ENCODE results near the gene MFSD6L.

The MFSD6L gene

DNA sequence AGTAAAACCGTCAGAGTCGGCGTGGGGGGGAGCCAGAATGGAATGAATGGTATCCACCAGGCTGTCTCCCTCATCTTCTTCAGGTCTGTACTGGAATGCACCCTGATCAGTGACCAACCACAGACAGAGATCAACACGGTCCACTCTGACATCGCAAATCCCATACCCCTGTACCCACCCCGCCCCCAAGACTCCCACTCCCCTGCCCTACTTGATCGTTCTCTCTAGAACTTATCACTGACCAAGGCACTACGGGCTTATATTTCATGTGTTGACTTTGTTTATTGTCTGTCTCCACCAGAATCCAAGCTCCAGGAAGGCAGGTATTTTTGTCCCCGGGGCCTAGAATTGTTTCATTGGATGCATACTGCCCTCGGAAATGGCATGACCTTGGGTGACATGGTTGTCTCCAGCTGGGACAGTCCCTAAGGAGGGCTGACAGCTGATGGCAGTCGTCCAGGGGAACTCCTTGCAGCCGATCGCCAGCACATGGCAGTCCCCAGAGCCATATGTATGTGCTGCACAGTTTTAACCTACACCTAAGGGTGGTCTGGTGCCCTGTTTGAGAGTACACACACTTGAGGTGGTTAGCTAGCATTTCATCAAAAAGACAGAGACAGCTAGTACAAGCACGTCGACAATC lies 526 bp upstream of the MFSD6L start:
- TF ChIP-seq, protein P1, sequence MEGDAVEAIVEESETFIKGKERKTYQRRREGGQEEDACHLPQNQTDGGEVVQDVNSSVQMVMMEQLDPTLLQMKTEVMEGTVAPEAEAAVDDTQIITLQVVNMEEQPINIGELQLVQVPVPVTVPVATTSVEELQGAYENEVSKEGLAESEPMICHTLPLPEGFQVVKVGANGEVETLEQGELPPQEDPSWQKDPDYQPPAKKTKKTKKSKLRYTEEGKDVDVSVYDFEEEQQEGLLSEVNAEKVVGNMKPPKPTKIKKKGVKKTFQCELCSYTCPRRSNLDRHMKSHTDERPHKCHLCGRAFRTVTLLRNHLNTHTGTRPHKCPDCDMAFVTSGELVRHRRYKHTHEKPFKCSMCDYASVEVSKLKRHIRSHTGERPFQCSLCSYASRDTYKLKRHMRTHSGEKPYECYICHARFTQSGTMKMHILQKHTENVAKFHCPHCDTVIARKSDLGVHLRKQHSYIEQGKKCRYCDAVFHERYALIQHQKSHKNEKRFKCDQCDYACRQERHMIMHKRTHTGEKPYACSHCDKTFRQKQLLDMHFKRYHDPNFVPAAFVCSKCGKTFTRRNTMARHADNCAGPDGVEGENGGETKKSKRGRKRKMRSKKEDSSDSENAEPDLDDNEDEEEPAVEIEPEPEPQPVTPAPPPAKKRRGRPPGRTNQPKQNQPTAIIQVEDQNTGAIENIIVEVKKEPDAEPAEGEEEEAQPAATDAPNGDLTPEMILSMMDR (IDR thresholded peaks at IDR 0.05; ENCODE audit: control insufficient read depth, extremely low read depth, insufficient read depth), result no peak
- no peak overlapping the region; the same call in 1 of the 2 replicates for H3K4me3 ChIP-seq (ENCODE audit: low read depth, low read length)
- no peak for DNase-seq (ENCODE audit: low read depth)

DNA sequence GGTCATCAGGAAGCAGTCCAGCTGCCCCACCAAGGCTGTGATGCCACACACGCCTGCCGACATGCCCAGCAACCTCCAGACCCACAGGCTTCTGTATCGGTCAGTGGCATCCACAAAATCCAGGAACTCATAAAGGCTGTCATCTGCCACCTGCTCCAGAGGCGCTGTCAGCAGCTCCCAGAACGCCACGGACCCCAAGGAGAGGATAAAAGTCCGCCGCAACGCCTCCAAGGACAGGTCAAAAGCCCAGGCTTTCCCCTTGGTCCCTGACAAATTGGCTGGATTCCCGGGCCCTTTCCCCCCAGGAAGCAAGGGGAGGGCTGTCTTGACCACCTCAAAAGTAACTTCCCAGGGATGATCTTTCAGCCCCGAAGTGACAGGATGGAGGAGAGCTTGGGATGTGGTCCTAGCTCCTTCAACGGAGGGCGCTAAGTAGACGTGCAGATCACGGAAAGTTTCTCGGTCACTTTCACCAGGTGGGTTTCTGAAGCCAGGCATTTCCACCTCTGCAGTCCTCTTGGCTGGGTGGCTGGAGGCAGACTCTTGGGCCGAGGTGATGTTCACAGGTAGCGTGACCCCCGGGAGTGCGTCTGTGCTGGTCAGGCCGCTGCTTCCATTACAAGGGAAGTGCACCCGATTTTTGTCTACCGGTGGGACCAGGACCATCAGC lies 854 bp downstream of the MFSD6L start:
- no peak for DNase-seq (ENCODE audit: low read depth)
- TF ChIP-seq, protein P1 (IDR thresholded peaks at IDR 0.05; ENCODE audit: control insufficient read depth, extremely low read depth, insufficient read depth), result no peak
- H3K4me3 ChIP-seq (ENCODE audit: low read depth, low read length), result no peak overlapping the region

DNA sequence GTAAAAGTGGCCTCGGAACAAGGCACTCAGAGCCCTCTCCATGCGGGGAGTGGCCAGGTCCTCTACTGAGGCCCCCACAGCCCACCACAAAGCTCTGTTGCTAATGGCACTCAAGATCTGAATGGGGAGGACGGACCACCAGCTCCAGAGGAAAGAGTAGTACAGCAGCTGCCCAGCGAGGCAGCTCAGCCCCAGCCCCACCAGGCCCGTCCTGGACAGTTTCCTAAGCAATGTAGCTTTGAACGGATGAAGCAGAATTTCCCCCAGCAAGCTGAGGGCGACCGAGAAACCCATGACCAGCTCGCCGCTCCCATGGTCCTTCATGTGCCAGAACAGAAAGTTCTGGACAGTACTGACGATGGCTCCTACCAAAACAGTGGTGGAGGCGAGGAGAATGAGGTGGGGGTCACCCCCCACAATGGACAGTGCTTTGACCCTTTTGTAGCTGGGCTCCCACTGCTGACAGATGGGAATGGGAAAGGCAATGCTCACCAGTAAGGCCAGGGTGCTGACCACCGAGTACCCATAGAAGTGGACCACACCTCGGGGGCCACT lies 1.5 kb downstream of the MFSD6L start:
- TF ChIP-seq, protein P1 (IDR thresholded peaks at IDR 0.05; ENCODE audit: control insufficient read depth, extremely low read depth, insufficient read depth), result no peak
- no peak for DNase-seq (ENCODE audit: low read depth)
- H3K4me3 ChIP-seq (ENCODE audit: low read depth, low read length), result no peak overlapping the region

DNA sequence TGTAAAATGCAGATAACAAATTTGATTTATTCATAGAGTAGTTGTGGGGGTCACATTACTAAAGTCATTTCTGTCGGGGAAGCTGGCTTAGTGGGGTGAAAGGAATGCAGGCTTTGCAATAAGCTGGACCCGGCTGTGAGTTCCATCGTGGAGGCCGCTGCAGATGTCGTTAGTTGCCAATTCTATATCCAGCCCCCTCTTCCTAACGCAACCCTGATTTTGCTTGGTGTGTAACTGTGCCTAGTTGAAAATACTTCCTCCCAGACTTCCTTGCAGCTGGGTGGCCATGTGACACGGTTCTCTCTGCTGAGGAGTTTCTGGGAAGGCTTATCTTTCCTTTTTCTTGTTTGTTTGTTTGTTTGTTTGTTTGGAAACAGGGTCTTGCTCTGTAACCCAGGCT lies 4.5 kb downstream of the MFSD6L start:
- TF ChIP-seq, protein P1 (IDR thresholded peaks at IDR 0.05; ENCODE audit: control insufficient read depth, extremely low read depth, insufficient read depth), result no peak
- no peak for DNase-seq (ENCODE audit: low read depth)
- H3K4me3 ChIP-seq (ENCODE audit: low read depth, low read length), result no peak overlapping the region

DNA sequence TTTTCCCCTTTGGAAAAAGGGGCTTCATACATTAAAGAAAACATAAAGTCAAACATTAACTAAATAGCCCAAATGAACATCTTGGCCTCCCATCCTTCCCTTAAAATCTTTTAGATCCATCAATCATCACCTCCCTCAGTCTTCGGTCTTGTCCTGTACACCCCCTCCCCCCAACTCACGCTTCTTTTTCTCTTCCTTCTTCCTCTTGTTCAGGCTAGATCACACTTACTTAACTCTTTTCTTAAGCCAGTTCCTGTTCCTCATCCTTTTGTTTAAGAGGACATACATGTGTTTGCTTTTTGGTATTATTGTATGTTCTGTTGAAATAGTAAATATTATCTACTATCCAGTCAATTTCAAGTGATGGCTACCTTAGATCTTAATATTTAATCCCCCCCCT lies 5.5 kb downstream of the MFSD6L start:
- DNase-seq (ENCODE audit: low read depth), result no peak
- TF ChIP-seq, protein P1 (IDR thresholded peaks at IDR 0.05; ENCODE audit: control insufficient read depth, extremely low read depth, insufficient read depth), result no peak
- H3K4me3 ChIP-seq (ENCODE audit: low read depth, low read length), result no peak overlapping the region

DNA sequence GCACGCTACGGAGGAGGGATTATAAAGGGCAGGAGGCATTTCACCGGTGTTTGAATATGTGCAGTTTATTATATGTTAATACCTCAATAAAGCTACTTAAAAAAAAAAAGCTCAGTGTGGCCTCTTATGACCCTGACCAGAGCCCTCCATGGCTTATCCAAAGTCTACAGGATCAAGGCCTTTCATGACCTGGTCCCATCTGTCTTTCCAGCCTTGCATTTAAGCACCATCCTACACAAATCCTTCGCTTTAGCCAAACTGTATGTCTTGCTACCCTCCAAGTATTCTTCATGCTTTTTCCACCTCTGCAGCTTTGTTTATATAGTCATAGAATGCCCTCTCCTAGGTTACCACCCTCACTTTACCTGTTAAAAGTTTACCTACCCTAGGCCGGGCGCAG lies 6.5 kb downstream of the MFSD6L start:
- DNase-seq (ENCODE audit: low read depth), result no peak
- no peak overlapping the region for H3K4me3 ChIP-seq (ENCODE audit: low read depth, low read length)
- TF ChIP-seq, protein P1 (IDR thresholded peaks at IDR 0.05; ENCODE audit: control insufficient read depth, extremely low read depth, insufficient read depth), result no peak
